Natural killer cell (primary cell): ENCODE results near the gene ABCG1. TPM values are rescaled to one million over a fixed set of nuclear protein-coding genes. Genes with fewer than 3 reads are reported as not detected.

ENCODE experiments used
- ATAC-seq, 3 donors: fragments of 150-1000 bp in 2 of 3; fragments of 200-7000 bp in 1 of 3; cut with Tn5 transposase; 1 replicate in 1 of 3; 2 replicates in 2 of 3; pipeline ENCODE4 v1.10.0; 2021; ENCODE audit warnings: mild to moderate bottlenecking in 2 of 3, moderate library complexity in 2 of 3
- DNase-seq, 2 donors: peaks; one replicate each; pipeline versions ENCODE4 v3.0.0 to v3.0.0-alpha.2; 2013 to 2021; ENCODE audit warnings: mixed read lengths in 1 of 2
- H3K27ac ChIP-seq: one replicate; pipeline ENCODE4 v1.5.1; 2013; ENCODE audit warnings: mild to moderate bottlenecking, low read length
- H3K27me3 ChIP-seq: one replicate; pipeline ENCODE4 v1.6.1; 2013; ENCODE audit warnings: low read length; ENCODE audit not compliant: control insufficient read depth, insufficient read depth
- H3K36me3 ChIP-seq: one replicate; pipeline ENCODE4 v1.6.1; 2013; ENCODE audit warnings: low read length; ENCODE audit not compliant: control insufficient read depth, insufficient read depth
- H3K4me1 ChIP-seq: one replicate; pipeline ENCODE4 v1.6.1; 2013; ENCODE audit warnings: low read length; ENCODE audit not compliant: control insufficient read depth, insufficient read depth
- H3K4me3 ChIP-seq: one replicate; pipeline ENCODE4 v1.5.1; 2013; ENCODE audit warnings: low read length
- H3K9me3 ChIP-seq: one replicate; pipeline ENCODE4 v1.6.1; 2013; ENCODE audit warnings: low read length; ENCODE audit not compliant: control insufficient read depth, insufficient read depth
- H3K27ac Mint-ChIP-seq, 2 donors: one replicate each; pipeline ENCODE4 v1.8.0; 2022; ENCODE audit warnings: mild to moderate bottlenecking in 2 of 2, mixed read lengths in 2 of 2, moderate library complexity in 1 of 2
- H3K27me3 Mint-ChIP-seq, 2 donors: one replicate each; pipeline ENCODE4 v1.8.0; 2022; ENCODE audit warnings: low read depth in 2 of 2, mixed read lengths in 2 of 2
- H3K36me3 Mint-ChIP-seq: one replicate; pipeline ENCODE4 v1.8.0; 2022; ENCODE audit warnings: mixed read lengths
- H3K4me1 Mint-ChIP-seq, 2 donors: one replicate each; pipeline ENCODE4 v1.8.0; 2022; ENCODE audit warnings: mixed read lengths in 2 of 2
- H3K4me3 Mint-ChIP-seq: one replicate; pipeline ENCODE4 v1.8.0; 2022; ENCODE audit warnings: mild to moderate bottlenecking, moderate library complexity, mixed read lengths
- H3K9me3 Mint-ChIP-seq, 2 donors: one replicate each; pipeline ENCODE4 v1.8.0; 2022; ENCODE audit warnings: mixed read lengths in 2 of 2
- WGBS: methylation state at CpG from one replicate; pipeline ENCODE4 v1.1.7; 2013; ENCODE audit warnings: missing lambda C conversion rate; ENCODE audit not compliant: insufficient coverage; 5-methylcytosine and 5-hydroxymethylcytosine counted together
- intact Hi-C: fragments of 100-400 bp; cut with micrococcal nuclease; formaldehyde crosslinking; loops from one replicate; pipeline ENCODE4 v1.14.2; 2022
- total RNA-seq, 4 donors: library from RNA; stranded (reverse); fragments of 120-200 nt in 1 of 4; gene quantifications; one replicate each; pipeline versions ENCODE4 v1.2.3 to v1.2.4, GENCODE V29; 2013 to 2022
- TF ChIP-seq, protein P1 (sequence below): fragments of 200-600 bp; IDR thresholded peaks from one replicate; pipeline ENCODE4 v1.8.0; 2022; ENCODE audit warnings: antibody characterized with exemption

The ABCG1 gene
- total RNA-seq, 3 donors from 2014 or later (not counting 1 experiment from before 2014, with no cell fraction given): 10.4 to 14.7 (median 13.8) TPM

DNA sequence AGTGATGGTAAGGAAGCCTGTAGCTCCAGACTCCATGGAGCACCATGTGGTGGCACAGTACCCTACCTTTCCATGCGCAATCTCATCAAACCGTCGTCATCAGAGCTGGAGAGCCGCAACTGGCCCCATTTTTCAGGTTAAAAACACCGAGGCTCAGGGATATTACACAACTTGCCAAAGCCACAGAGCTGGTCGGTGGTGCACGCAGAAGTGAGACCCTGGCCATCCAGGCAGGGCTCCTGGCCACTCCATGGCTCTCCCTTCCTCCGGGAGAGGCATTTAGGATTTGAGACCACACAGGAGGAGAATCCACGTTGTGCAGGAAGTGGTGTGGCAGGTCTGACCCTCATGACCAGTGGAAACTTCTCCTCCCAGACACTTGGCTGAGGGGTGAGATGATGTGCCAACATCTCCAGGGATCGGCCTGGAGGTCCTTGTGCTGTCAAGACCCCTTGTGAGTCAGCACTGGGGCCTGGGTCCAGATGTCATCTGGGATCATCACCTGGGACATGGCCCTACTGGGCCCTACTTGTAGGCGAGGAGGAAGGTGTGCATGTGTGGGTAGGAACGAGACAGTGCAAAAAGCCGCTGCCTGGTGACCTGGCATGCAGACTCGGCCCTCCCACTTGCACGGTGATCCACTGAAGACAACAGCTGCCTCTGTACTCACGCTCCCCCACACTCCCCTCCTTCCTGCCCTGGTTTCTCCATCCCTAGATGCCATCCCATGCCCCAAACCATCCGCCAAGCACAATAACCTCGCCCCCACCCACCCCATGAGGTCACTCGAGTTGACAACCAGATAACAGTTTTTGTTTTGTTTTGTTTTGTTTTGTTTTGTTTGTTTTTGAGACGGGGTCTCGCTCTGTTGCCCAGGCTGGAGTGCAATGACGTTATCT lies 85.9 kb downstream of the ABCG1 start:
- H3K27me3 ChIP-seq: peaks cover 4% of the 10 kb centered on the region
- H3K27ac Mint-ChIP-seq: no peak overlapping the region
- no peaks in the 10 kb centered on the region for H3K36me3 Mint-ChIP-seq
- TF ChIP-seq, protein P1, sequence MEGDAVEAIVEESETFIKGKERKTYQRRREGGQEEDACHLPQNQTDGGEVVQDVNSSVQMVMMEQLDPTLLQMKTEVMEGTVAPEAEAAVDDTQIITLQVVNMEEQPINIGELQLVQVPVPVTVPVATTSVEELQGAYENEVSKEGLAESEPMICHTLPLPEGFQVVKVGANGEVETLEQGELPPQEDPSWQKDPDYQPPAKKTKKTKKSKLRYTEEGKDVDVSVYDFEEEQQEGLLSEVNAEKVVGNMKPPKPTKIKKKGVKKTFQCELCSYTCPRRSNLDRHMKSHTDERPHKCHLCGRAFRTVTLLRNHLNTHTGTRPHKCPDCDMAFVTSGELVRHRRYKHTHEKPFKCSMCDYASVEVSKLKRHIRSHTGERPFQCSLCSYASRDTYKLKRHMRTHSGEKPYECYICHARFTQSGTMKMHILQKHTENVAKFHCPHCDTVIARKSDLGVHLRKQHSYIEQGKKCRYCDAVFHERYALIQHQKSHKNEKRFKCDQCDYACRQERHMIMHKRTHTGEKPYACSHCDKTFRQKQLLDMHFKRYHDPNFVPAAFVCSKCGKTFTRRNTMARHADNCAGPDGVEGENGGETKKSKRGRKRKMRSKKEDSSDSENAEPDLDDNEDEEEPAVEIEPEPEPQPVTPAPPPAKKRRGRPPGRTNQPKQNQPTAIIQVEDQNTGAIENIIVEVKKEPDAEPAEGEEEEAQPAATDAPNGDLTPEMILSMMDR: no peak
- H3K4me1 ChIP-seq: peaks cover 11% of the 10 kb centered on the region
- no peaks in the 10 kb centered on the region for H3K9me3 Mint-ChIP-seq
- WGBS: 87% methylated on average over 21 of the region's 22 CpGs
- H3K4me3 Mint-ChIP-seq: no peak overlapping the region
- no peak overlapping the region for H3K27ac ChIP-seq
- H3K4me1 Mint-ChIP-seq: no peaks in the 10 kb centered on the region
- peaks cover 14 to 27% of the 10 kb centered on the region in 2 donors for H3K27me3 Mint-ChIP-seq
- no peaks in the 10 kb centered on the region for H3K9me3 ChIP-seq
- intact Hi-C loops: no loop called here
- H3K36me3 ChIP-seq: no peaks in the 10 kb centered on the region
- DNase-seq (no peak), ATAC-seq (no peak)
- no peak overlapping the region for H3K4me3 ChIP-seq

DNA sequence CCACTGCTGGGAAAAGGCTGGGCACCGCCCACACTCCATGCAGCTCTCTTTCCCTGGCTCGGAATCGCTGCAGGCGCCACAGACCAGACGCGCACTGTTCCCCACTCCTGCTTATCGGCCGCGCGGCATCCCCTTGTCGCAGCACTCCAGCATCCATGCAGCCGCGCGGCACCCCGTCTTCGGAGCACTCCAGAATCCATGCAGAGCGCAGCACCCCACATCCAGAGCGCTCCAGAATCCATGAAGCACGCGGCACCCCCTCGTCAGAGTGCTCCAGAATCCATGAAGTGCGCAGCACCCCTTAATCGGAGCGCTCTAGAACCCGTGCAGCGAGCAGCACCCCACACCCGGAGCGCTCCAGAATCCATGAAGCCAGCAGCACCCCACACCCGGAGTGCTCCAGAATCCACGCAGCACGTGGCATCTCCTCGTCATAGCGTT lies 86.8 kb downstream of the ABCG1 start:
- H3K27ac ChIP-seq: no peak overlapping the region
- H3K4me3 Mint-ChIP-seq: no peak overlapping the region
- no peaks in the 10 kb centered on the region for H3K36me3 ChIP-seq
- no peak for DNase-seq
- H3K27ac Mint-ChIP-seq: no peak overlapping the region
- WGBS: 95% methylated on average over 33 of the region's 33 CpGs
- TF ChIP-seq, protein P1: no peak
- no peaks in the 10 kb centered on the region for H3K36me3 Mint-ChIP-seq
- H3K4me3 ChIP-seq: no peak overlapping the region
- no peak for ATAC-seq
- peaks cover 4% of the 10 kb centered on the region for H3K27me3 ChIP-seq
- no peaks in the 10 kb centered on the region for H3K9me3 ChIP-seq
- H3K4me1 Mint-ChIP-seq: no peaks in the 10 kb centered on the region
- peaks cover 13% of the 10 kb centered on the region for H3K4me1 ChIP-seq
- no peaks in the 10 kb centered on the region for H3K9me3 Mint-ChIP-seq
- H3K27me3 Mint-ChIP-seq: peaks cover 18 to 27% of the 10 kb centered on the region in 2 donors
- intact Hi-C loops: no loop called here

DNA sequence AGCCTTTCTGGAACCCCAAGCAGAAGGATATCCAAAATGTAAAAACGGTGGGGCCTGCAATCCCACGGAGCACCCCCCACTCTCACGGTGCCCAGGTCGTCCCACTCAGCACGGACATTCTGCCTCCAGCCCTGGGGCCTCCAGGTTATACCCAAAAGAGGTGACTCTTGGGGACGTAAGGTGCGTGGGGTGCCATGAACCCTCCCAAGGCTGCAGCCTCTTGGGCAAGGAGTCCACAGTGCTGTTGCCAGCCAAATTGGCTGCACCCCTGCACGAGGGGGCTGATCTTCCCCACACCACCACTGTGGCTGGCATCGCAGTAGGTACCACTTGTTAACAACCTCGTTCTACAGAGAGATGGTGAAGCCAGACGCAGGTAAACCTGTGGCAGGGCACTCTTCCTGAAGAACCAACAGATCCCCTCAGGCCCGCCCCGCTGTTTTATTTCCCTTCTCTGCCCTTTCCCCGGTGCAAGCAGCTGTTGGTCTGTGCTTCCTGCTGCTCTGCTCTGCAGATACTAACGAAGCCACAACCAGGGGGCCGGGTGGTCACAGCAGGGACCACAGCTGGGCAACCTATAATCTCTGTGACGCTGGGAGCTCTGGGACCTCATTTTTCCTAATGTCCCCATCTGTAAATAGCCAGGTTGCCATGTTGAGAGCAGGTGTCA lies 87.6 kb downstream of the ABCG1 start:
- Histone ChIP-seq H3K27ac (no peak overlapping the region), H3K36me3 (no peaks in the 10 kb centered on the region), H3K9me3 (no peaks in the 10 kb centered on the region), H3K4me3 (no peak overlapping the region), H3K27me3 (peaks cover 4% of the 10 kb centered on the region), H3K4me1 (peaks cover 13% of the 10 kb centered on the region)
- intact Hi-C loops: no loop called here
- H3K9me3 Mint-ChIP-seq: no peaks in the 10 kb centered on the region
- H3K27ac Mint-ChIP-seq: no peak overlapping the region
- peaks cover 18 to 27% of the 10 kb centered on the region in 2 donors for H3K27me3 Mint-ChIP-seq
- no peaks in the 10 kb centered on the region for H3K36me3 Mint-ChIP-seq
- no peak overlapping the region for H3K4me3 Mint-ChIP-seq
- TF ChIP-seq, protein P1: no peak
- DNase-seq (no peak), ATAC-seq (no peak)
- H3K4me1 Mint-ChIP-seq: no peaks in the 10 kb centered on the region
- 41% methylated on average over 17 of the region's 17 CpGs for WGBS
